ENCODE data around the gene KAT14. TPM values are rescaled to one million over a fixed set of nuclear protein-coding genes. Genes with fewer than 3 reads are reported as not detected.

Gene KAT14
- total and polyA plus RNA-seq, 7 donors: 7.6 to 21.7 (median 12.6) TPM

DNA sequence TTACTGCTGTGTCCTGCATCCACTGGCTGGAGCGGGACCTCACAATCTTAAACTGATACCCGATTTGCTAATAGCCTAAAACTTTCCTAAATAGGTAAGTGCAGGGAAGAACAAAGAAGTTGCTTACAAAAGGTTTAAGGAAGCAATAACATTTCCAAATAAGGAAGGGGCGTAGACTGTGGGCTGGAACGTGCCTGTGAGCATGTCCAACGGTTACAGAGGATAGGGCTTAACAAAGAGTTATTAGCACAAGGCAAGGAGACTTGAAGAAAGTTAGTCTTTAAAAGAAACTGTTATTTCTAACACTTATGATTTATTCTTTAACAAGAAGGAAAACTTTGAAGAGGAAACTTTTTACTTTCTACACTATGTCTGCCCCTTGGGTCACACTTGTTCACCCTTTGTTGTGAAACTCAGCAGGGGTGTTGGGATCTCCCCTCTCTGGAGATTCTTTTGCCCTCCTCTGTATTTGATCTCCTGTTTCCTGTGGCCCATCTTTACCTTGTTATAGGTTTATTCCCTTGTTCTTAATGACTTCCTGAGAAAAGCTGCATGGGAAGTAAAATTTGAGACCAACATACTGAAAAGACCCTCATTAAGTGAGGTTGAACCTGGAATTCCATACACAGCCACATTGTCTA lies 28.7 kb downstream of the KAT14 start:
- no peak for TF ChIP-seq EP300 (IDR thresholded peaks at IDR 0.05)
- TF ChIP-seq POLR2AphosphoS5 (IDR thresholded peaks at IDR 0.05): no peak
- no peak for TF ChIP-seq POLR2A (IDR thresholded peaks at IDR 0.05)
- TF ChIP-seq, protein P1, sequence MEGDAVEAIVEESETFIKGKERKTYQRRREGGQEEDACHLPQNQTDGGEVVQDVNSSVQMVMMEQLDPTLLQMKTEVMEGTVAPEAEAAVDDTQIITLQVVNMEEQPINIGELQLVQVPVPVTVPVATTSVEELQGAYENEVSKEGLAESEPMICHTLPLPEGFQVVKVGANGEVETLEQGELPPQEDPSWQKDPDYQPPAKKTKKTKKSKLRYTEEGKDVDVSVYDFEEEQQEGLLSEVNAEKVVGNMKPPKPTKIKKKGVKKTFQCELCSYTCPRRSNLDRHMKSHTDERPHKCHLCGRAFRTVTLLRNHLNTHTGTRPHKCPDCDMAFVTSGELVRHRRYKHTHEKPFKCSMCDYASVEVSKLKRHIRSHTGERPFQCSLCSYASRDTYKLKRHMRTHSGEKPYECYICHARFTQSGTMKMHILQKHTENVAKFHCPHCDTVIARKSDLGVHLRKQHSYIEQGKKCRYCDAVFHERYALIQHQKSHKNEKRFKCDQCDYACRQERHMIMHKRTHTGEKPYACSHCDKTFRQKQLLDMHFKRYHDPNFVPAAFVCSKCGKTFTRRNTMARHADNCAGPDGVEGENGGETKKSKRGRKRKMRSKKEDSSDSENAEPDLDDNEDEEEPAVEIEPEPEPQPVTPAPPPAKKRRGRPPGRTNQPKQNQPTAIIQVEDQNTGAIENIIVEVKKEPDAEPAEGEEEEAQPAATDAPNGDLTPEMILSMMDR (IDR thresholded peaks at IDR 0.05): no peak
- intact Hi-C loops (cut with DNase I): no loop called here
- WGBS, 2 donors: 22 to 53% methylated on average over 5 of the region's 5 CpGs
- Histone ChIP-seq H3K4me3 (no peak overlapping the region), H3K27ac (no peak overlapping the region), H3K36me3 (peaks cover 0 to 54% (median 21%) of the 10 kb centered on the region in 4 donors), H3K9me3 (no peaks in the 10 kb centered on the region), H3K27me3 (no peaks in the 10 kb centered on the region), H3K4me1 (peaks cover 0 to 10% (median 5%) of the 10 kb centered on the region in 4 donors)
- DNase-seq: no peak

DNA sequence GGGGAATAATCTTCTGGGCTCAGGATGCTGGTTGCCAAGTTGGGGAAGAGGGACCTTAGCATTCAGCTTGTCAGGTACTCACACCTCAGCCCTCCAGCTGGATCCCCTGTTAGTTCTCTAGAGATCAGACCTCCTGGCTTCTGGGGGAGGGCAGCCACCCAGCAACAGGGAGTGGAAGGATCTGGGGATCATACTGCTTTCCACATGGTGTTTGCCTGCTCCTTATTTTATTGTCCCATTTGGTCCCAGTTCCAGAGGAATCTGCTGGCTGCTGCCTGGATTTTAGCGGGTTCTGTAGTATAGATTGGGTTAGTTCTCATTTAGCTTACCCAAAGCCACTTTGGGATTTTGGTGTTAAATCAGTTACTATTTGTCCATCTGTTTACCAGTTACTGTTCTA lies 29.3 kb downstream of the KAT14 start:
- Histone ChIP-seq H3K36me3 (peaks cover 0 to 54% (median 16%) of the 10 kb centered on the region in 4 donors), H3K4me1 (peaks cover 0 to 10% (median 5%) of the 10 kb centered on the region in 4 donors), H3K4me3 (no peak overlapping the region), H3K9me3 (no peaks in the 10 kb centered on the region), H3K27me3 (no peaks in the 10 kb centered on the region), H3K27ac (no peak overlapping the region)
- WGBS, 2 donors: 70 to 84% methylated on average over 1 of the region's 1 CpG
- TF ChIP-seq POLR2AphosphoS5 (IDR thresholded peaks at IDR 0.05) (no peak), POLR2A (IDR thresholded peaks at IDR 0.05) (no peak), EP300 (IDR thresholded peaks at IDR 0.05) (no peak)
- TF ChIP-seq, protein P1 (IDR thresholded peaks at IDR 0.05): no peak
- intact Hi-C loops (cut with DNase I): no loop called here
- DNase-seq: no peak

DNA sequence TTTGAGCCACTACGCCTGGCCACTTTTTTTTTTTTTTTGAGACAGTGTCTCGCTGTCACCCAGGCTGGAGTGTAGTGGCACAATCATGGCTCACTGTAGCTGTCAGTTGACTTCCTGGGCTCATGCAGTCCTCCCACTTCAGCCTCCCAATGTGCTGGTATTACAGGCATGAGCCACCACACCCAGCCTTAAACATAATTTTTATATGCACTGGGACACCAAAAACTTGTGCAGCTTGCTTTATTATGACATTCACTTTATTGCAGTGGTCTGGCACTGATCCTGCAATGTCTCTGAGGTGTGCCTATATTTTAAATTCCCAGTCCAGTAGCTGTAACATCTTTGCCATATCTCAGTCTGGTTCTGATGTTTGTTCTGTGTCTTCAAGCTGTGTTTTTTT lies 34.7 kb downstream of the KAT14 start:
- Histone ChIP-seq H3K27me3 (no peaks in the 10 kb centered on the region), H3K36me3 (peaks cover 0 to 20% (median 1%) of the 10 kb centered on the region in 4 donors), H3K9me3 (no peaks in the 10 kb centered on the region), H3K4me3 (no peak overlapping the region), H3K4me1 (no peaks in the 10 kb centered on the region), H3K27ac (no peak overlapping the region)
- intact Hi-C loops (cut with DNase I): no loop called here
- 80 to 93% methylated on average over 2 of the region's 2 CpGs for WGBS, 2 donors
- TF ChIP-seq EP300 (IDR thresholded peaks at IDR 0.05): no peak
- TF ChIP-seq, protein P1 (IDR thresholded peaks at IDR 0.05): no peak
- no peak for TF ChIP-seq POLR2AphosphoS5 (IDR thresholded peaks at IDR 0.05)
- TF ChIP-seq POLR2A (IDR thresholded peaks at IDR 0.05): no peak
- DNase-seq: no peak

DNA sequence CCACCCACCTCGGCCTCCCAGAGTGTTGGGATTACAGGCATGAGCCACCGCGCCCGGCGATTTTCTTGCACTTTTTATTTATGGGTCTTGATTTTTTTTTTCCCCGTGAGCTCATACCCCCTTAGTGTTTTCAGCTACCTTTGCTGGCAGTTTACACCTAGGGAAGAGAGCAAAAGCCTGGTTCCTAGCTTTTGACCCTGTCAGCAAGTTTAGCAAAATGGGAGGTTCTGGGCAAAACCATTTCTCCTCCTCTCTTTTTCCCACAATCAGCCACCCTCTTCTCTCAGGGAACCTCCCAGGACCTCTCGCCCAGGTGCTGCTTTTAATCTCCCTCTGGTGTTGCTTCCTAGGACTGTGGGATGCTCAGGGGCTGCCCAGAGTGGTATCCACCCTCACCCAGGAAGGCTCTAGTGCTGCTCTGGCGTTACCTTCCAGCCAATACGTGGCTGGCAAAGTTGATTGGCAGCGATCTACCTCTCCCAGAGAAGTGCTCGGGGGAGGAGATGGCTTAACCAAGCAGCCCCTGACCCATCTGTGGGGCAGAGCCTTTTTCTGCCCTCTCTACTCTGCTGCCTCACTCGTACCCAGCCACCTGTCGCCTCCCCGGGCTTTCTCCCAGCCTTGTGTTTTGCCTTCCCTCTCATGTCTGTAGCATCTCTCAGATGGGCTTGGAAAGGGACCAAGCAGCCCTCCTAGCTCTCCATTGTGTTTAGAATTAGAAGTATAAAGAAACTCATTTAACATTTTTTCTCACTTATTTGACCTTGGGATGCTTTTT lies 37.4 kb downstream of the KAT14 start:
- H3K36me3 ChIP-seq: peaks cover 0 to 16% (median 8%) of the 10 kb centered on the region in 4 donors
- H3K4me1 ChIP-seq: no peaks in the 10 kb centered on the region
- TF ChIP-seq POLR2AphosphoS5 (IDR thresholded peaks at IDR 0.05) (no peak), POLR2A (IDR thresholded peaks at IDR 0.05) (no peak), EP300 (IDR thresholded peaks at IDR 0.05) (no peak)
- TF ChIP-seq, protein P1 (IDR thresholded peaks at IDR 0.05): no peak
- intact Hi-C loops (cut with DNase I): no loop called here
- no peak for DNase-seq
- peaks cover 0 to 2% (median 0%) of the 10 kb centered on the region in 4 donors for H3K9me3 ChIP-seq
- 96 to 97% methylated on average over 14 of the region's 14 CpGs for WGBS, 2 donors
- H3K4me3 ChIP-seq: no peak overlapping the region
- H3K27ac ChIP-seq: no peak overlapping the region
- no peaks in the 10 kb centered on the region for H3K27me3 ChIP-seq

All from sigmoid colon (tissue), 7 donors.